ENCODE results near the gene ATXN7L3. TPM values are rescaled to one million over a fixed set of nuclear protein-coding genes. Genes with fewer than 3 reads are reported as not detected.
A peak's percentile ranks its signal among the peaks of the same experiment; 100 is the strongest.

ATXN7L3 gene
- total and polyA plus RNA-seq, 9 of the 15 experiments (the other 6 are each of a cell fraction or from before 2014, with no cell fraction given): 0.62 to 66.1 (median 33.2) TPM

DNA sequence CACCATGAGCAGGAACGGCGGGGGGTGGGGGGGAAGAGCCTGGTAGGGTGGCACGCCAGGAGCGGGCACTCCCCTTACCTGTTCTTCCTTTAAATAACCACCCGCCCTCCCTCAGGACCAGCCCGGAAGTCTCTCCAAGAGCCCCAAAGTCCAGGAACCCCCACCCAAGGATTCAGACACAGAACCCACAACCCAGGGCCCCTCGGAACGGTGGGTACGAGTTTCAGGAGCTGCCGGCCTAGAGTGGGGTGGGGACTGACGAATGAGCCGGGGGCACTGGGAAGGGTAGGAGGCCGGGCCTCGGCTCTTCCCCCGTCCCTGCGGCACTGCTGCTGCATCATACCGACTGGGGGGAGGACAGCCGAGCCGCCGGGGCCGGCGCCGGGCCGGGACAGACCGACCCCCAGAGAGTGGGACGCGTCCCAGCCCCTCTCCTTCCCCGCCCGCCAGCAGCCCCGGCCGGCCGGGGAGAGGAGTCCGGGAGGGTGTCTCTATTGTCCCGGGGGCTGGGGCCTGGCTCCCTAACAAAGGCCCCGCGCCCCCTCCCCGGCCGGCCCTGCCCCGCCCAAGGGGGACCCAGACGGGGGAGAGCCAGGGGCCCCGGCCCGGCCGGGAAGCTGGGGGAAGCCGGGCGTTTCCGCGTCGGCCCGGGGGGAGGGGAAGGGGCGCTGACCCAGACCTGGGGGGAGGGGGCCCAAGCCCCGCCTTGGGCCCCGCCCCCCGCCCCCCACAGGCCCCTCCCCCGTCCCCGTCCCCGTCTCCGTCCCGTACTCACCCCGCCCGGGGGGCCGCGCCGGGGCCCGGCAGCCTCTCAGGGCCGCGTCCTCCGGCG is 747 bp downstream of the ATXN7L3 start (continued):
- TF ChIP-seq ZBTB43 (CRISPR knock-in tag; IDR thresholded peaks at IDR 0.05) (0 out of 2 replicates have a peak, but pooled peaks have one; percentile 26), MAFF (IDR thresholded peaks at IDR 0.05; ENCODE audit: low read length) (no peak), HDAC1 (IDR thresholded peaks at IDR 0.05) (no peak), KLF16 (IDR thresholded peaks at IDR 0.05) (no peak), ZNF384 (IDR thresholded peaks at IDR 0.05; ENCODE audit: low read depth, low read length) (no peak), SIN3A (IDR thresholded peaks at IDR 0.05; ENCODE audit: borderline replicate concordance in 2 of 2, control insufficient read depth in 1 of 2, low read depth in 2 of 2, low read length in 2 of 2) (peak in 1 of 2 experiments; percentile 5; a peak in 1 of 4 replicates), POLR2H (tag; IDR thresholded peaks at IDR 0.05; ENCODE audit: low read depth) (no peak), FOXK2 (conservative IDR thresholded peaks at IDR 0.05 in 1 of 2, IDR thresholded peaks at IDR 0.05 in 1 of 2; ENCODE audit: low read depth in 2 of 2) (no peak), RFX5 (IDR thresholded peaks at IDR 0.05; ENCODE audit: low read depth, low read length) (no peak), TAL1 (IDR thresholded peaks at IDR 0.05) (no peak), DMBX1 (CRISPR knock-in tag; IDR thresholded peaks at IDR 0.05; ENCODE audit: borderline replicate concordance) (no peak), RBM34 (IDR thresholded peaks at IDR 0.05; ENCODE audit: borderline replicate concordance, insufficient read depth, low read length) (no peak), ZNF165 (CRISPR knock-in tag; IDR thresholded peaks at IDR 0.05; ENCODE audit: borderline replicate concordance) (no peak), ARID1B (IDR thresholded peaks at IDR 0.05) (no peak), ZNF174 (CRISPR knock-in tag; IDR thresholded peaks at IDR 0.05) (no peak), ZNF347 (CRISPR knock-in tag; IDR thresholded peaks at IDR 0.05; ENCODE audit: low read depth) (no peak), MEIS2 (IDR thresholded peaks at IDR 0.05; ENCODE audit: partially characterized antibody) (no peak)
- TF ChIP-seq, protein P1, sequence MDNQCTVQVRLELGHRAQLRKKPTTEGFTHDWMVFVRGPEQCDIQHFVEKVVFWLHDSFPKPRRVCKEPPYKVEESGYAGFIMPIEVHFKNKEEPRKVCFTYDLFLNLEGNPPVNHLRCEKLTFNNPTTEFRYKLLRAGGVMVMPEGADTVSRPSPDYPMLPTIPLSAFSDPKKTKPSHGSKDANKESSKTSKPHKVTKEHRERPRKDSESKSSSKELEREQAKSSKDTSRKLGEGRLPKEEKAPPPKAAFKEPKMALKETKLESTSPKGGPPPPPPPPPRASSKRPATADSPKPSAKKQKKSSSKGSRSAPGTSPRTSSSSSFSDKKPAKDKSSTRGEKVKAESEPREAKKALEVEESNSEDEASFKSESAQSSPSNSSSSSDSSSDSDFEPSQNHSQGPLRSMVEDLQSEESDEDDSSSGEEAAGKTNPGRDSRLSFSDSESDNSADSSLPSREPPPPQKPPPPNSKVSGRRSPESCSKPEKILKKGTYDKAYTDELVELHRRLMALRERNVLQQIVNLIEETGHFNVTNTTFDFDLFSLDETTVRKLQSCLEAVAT (IDR thresholded peaks at IDR 0.05): no peak

All from K562 (cell line).